Neural progenitor cell (in vitro differentiated cells): Measurements from ENCODE around the gene CUEDC1.

ENCODE experiments used
- EZH2 ChIP-seq: fragments of 200-600 bp; sonication (generic); IDR thresholded peaks from 2 replicates; pipeline ENCODE4 v1.6.1; 2017; ENCODE audit warnings: antibody characterized with exemption, mild to moderate bottlenecking, moderate library complexity
- TF ChIP-seq, protein P1 (sequence below): fragments of 200-600 bp; sonication (generic); IDR thresholded peaks from 2 replicates; pipeline ENCODE4 v1.5.1; 2017; ENCODE audit warnings: antibody characterized with exemption, mild to moderate bottlenecking

DNA sequence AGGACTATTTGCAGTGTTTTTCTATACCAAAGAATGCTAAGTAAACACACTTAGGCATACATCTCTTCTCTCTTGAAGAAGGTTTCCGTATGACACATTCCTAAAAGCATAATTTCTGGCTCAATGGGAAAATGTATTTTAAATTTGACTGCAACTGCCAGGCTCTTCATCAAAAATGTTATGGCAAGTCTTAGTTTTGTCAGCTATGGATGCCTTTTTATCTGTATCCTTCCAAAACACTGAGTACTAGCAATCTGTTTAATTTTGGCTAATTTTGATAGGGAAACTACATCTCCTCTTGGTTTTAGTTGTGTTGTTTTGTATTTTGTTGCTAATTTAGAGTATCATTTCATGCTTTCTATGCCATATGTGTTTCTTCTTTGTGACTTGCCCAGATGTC is 140.8 kb downstream of the CUEDC1 start:
- TF ChIP-seq, protein P1, sequence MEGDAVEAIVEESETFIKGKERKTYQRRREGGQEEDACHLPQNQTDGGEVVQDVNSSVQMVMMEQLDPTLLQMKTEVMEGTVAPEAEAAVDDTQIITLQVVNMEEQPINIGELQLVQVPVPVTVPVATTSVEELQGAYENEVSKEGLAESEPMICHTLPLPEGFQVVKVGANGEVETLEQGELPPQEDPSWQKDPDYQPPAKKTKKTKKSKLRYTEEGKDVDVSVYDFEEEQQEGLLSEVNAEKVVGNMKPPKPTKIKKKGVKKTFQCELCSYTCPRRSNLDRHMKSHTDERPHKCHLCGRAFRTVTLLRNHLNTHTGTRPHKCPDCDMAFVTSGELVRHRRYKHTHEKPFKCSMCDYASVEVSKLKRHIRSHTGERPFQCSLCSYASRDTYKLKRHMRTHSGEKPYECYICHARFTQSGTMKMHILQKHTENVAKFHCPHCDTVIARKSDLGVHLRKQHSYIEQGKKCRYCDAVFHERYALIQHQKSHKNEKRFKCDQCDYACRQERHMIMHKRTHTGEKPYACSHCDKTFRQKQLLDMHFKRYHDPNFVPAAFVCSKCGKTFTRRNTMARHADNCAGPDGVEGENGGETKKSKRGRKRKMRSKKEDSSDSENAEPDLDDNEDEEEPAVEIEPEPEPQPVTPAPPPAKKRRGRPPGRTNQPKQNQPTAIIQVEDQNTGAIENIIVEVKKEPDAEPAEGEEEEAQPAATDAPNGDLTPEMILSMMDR, result no peak
- TF ChIP-seq EZH2, result no peak
